NT2/D1 (cell line): ENCODE data around the gene INSL4.

Experiments
- SUZ12 ChIP-seq: IDR thresholded peaks from 2 replicates; pipeline ENCODE4 v1.6.1; 2011; ENCODE audit not compliant: insufficient read length, insufficient read depth; ENCODE audit errors: extremely low read depth
- ZNF274 ChIP-seq: IDR thresholded peaks from 2 replicates; pipeline ENCODE4 v1.6.1; 2011; ENCODE audit warnings: mild to moderate bottlenecking, low read depth, low read length

GRCh38 chr9:5186416-5187169, 44.6 kb upstream of the INSL4 start:
- TF ChIP-seq ZNF274, result no peak
- no peak for TF ChIP-seq SUZ12
